Embryonic facial prominence (tissue), 1 donor: ENCODE data around the gene DYNLT4.
A peak's percentile ranks its signal among the peaks of the same experiment; 100 is the strongest.
"Not testable (repeated sequence)": the region's sequence is repeated elsewhere in the genome, so short reads cannot be mapped to it uniquely, and the experiment has no call there.

Experiments used
- DNase-seq: peaks from one replicate; pipeline ENCODE4 v3.0.0-alpha.2; 2016; ENCODE audit errors: extremely low spot score

Gene DYNLT4, protein sequence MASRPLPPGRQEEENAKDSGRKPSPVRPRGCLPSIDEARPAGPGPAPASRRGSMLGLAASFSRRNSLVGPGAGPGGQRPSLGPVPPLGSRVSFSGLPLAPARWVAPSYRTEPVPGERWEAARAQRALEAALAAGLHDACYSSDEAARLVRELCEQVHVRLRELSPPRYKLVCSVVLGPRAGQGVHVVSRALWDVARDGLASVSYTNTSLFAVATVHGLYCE

DNA sequence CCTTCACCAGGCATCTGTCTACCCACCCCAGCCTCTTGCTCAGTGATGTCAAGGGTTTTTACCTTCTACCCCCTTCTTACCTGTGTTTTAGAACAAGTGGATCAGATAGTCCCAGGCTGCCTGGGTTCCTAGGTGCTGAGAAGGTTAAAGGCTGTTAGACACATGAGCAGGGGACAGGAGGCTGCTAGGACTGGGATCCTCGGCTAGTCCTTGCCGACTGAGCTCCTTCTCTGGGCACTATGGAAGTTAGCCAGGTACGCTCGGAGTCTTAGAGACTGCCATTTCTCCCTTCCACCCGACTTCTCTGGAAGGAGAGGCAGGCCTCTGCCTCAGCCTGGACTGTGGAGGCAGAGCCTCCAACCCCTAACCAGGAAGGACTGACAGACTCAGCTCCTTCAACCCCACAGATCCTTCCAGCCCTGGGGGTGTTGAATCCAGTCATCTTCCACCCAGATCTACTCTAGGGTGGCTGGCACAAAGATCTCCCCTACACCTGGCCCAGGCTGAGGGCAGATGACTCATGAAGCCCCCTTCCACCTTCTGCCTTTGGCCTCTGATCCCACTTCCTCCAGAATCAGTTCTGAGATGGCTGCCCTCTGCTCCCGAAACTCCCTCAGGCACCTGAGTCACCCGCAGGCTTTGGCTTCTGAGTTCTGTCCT lies at the start of gene DYNLT4:
Gene DYNLT4 (minus strand): TSS at position 648 of the 660 bp plus-strand sequence. CDS start 683 bp downstream, outside the sequence.
- no peak for DNase-seq

DNA sequence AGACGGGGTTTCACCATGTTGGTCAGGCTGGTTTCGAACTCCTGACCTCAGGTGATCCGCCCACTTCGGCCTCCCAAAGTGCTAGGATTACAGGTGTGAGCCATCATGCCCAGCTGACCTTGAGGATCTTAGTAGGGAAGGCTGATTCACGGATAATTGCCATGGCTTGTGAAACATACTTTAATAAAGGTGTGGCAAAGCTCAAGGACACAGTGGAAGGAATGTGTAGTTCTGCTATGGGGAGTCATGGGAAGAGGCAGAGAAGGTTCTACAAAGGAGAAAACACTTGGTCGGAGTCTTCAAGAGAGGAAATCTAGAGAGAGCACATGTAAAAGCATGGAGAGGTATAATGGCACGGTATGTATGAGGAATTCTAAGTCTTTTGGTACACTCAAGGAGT lies 48.6 kb upstream of the DYNLT4 start:
- DNase-seq = no peak

DNA sequence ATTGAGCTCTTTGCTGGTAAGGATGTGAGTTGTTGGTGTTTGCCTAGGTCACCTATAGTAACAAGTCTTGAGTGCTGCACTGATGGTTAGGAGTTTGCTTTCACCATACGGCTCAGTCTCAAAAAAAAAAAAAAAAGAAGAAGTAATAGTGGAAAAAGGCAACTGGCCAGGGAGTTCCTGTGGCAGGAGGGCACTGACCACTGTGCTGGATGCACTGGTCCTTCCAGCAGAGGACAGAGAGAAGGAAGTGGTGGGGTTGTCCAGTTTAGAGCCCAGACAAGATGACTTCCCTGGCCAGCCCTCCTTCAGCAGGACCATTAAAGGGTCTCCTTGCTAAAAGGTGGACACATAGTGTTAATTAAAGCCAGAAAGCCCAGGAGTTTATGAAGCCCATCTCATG lies 47.8 kb upstream of the DYNLT4 start:
- DNase-seq = no peak

DNA sequence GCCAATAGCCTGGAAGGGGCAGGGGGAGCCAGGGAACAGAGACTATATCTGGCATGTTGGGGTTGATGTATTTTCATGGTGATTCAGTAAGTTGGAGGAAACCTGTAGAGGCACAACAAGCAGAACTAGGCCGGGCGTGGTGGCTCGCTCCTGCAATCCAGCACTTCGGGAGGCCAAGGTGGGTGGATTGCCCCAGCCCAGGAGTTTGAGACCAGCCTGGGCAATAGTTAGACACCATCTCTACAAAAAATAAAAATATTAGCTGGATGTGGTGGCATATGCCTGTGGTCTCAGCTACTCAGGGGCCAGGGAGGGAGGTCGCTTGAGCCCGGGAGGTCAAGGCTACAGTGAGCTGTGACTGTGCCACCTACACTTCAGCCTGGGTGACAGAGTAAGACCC lies 46.0 kb upstream of the DYNLT4 start:
- DNase-seq = no peak

DNA sequence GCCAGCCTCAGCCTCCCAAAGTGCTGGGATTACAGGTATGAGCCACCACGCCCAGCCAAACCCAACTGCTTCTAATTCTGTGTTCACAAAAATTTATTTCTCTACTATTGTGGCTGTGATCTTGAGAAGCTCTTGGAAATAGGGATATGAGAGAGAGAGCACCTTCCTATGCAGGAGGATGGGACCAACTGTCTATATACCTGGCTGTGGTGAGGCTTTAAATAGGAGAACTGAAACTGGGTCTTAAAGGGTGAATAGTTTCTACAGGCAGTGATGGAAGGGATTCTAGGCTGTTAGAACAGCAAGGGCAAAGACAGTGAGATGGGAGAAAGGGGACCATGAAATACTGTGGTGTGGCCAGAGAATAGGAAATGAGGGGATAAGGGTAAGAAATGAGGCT lies 44.2 kb upstream of the DYNLT4 start:
- DNase-seq = no peak

DNA sequence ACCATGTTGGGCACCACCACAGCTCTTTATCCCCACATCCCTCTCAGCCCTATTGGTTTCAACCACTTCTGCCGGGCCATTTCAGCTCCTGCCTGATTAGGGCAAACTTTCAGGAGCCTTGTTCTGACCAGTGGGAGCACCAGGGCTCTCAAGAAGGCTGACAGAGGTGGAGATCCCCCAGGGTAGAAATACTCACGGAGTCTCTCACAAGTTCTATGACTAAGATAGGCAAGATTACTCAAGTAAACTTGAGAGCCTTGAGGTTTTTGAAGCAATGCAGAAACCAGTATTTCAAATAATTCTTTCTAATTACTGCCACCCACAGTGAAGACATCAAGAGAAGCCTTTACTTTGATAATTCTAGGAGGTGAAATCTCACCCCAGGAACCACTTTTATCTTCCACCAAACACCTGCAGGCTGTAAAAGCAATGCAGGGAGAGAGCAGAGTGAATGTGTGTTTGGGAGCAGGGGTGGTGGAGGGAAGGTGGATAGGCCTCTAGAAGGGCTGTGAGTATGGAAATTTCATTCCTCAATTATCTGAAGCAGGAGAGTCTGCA lies 42.5 kb upstream of the DYNLT4 start:
- DNase-seq = no peak

DNA sequence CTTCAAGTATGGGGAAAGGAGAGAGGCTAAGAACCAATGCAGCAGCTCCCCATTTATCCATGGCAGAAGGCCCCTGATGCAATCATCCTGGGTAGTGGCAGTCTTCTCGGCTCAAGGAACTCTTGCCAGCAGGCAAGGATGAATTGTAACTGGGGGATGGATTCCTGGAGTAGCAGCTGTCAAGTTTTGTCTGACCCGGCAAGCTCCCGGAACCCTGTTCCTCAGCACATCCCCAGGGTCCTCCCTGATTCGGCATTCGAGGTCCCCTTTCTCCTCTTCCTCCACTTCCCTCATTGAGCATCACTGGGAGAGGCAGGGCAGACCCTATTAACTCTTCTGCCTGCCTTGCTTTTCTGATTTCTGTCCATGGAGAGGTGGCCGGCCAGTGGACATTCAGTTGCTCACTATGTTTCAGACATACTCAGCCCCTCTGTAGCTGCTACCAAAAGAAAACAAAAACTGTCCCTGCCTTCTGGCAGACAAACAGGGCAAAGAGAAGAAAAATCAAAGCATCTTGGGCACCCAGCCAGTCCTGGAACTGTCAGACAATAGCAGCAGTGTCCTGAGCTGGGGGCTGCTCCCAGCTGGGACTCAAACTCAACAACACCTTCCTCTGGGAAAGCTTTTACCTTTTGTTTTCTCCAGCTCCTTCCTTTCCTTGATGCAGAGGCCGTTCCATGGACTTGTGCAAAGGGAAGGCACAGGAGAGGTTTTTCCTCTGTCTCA lies 41.5 kb upstream of the DYNLT4 start:
- no peak for DNase-seq

DNA sequence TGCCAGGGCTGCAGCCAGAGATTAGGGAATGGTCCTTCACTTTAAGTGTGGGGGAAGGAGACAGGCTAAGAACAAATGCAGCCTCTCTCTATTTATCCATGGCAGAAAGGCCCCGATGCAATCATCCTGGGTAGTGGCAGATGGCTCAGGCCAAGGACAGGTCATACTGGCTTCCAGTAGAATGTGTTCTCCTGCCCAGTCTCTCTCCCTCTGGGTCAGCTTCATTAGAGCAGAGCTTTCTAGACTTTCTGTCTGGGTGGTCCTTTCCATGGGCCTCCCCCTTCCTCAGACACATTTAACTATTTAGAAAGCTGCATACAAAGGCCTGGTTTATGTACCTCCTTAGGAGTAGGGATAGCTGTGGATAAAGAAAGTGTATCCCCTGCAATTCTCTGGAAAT lies 40.7 kb upstream of the DYNLT4 start:
- DNase-seq = no peak

DNA sequence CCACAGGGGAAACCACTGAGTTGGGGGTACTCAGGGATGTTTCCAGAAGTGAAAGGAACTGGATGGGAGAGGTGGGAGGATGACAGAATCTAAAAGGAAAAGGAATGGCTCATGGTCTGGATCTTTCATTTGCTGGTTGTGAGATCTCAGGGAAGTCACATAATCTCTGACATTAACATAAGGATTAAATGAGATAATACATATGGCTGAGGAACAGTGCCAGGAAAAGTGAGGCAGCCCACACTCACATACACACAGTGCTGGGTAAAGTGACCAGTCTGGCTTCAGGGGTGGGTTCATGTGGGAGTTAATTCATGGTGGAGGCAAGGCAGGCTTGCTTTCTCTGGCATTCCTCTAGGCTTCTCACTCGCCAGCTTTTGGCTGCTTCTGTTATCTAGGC lies 39.8 kb upstream of the DYNLT4 start:
- DNase-seq = no peak

DNA sequence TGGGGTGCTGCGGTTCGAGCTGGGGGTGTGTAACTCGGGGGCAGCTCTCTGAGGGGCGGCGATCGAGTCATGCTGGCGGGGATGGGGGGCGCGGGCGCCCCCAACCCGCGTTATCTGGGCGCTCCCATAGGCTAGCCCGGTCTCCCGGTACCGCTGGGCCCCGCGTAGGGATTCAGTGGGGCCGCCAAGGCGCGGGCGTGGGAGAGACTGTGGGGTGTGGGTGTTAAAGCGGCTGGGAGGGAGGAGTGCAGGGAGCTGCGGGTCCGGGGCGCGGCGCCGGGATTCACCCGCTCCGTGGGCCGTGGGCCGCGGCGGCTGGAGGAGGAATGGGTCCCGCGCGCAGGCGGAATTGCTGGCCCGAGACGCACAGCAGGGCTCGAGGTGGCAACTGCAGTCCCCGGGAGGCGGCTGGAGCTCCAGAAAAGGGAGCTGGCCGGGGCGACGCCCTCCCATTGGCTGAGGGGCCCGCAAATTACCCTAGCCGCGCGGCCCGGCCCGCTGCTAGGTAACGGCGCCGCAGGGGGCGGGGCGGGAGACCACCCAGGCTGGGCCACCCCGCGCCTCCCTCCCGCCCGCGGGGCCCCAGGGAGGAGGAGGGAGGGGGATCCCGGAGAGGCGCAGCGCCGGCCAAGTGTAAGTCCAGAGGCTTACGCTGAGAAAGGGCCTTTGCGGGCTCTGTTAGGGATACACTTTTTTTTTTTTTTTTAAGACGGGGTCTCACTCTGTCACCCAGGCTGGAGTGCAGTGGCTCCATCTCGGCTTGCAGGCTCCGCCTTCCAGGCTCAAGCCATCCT lies 35.9 kb upstream of the DYNLT4 start, which contains the start of gene PTCH2:
Gene PTCH2 (minus strand): TSS at position 392 of the 794 bp plus-strand sequence. CDS start 321 bp downstream, at position 71.
- DNase-seq = peak; percentile 58

DNA sequence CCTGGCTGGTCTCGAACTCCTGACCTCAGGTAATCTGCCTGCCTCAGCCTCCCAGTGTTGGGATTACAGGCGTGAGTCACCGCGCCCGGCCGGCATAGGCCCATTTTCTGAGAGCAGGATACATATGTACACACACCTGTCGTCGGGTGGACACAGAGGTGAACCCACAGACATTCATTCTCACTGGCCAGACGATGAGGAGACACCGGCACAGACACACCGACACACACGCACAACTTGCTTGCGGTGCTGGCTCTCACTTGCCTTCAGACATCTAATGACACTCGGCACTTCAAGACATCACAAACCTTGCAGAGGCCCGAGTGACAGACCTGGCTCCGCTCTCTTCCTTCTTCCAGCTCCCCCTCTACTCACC lies 35.3 kb upstream of the DYNLT4 start:
- DNase-seq = no peak

DNA sequence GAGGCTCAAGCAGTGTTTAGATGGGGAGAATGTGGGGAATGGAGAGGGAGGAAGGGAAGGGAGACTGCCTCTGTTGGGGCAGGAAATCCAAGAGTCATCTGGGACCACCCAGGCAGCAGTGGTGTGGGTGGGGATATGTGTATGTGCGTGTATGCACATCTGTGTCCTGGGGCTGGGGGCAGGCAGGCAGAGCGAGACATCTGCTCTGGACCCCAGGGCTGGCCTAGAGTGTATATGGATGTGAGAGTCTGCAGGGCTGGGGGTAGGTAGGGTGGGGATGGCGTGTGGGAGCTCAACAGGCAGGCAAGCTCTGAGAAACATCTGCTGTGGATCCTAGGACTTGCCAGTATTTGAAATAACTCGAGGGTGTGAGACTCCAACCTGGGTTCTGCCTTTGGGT lies 32.4 kb upstream of the DYNLT4 start:
- DNase-seq = no peak

DNA sequence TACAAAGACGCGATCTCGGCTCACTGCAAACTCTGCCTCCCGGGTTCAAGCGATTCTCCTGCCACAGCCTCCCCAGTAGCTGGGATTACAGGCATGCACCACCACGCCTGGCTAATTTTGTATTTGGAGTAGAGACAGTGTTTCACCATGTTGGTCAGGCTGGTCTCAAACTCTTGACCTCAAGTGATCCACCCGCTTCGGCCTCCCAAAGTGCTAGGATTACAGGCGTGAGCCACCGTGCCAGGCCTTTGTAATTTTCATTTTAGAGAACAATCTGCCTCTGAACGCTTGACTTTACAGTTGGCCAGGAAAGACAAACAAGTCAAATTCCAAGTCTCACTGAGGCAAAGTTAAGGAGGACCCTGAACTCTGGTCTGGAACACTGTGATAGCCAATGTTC lies 31.1 kb upstream of the DYNLT4 start:
- not testable (repeated sequence) for DNase-seq

DNA sequence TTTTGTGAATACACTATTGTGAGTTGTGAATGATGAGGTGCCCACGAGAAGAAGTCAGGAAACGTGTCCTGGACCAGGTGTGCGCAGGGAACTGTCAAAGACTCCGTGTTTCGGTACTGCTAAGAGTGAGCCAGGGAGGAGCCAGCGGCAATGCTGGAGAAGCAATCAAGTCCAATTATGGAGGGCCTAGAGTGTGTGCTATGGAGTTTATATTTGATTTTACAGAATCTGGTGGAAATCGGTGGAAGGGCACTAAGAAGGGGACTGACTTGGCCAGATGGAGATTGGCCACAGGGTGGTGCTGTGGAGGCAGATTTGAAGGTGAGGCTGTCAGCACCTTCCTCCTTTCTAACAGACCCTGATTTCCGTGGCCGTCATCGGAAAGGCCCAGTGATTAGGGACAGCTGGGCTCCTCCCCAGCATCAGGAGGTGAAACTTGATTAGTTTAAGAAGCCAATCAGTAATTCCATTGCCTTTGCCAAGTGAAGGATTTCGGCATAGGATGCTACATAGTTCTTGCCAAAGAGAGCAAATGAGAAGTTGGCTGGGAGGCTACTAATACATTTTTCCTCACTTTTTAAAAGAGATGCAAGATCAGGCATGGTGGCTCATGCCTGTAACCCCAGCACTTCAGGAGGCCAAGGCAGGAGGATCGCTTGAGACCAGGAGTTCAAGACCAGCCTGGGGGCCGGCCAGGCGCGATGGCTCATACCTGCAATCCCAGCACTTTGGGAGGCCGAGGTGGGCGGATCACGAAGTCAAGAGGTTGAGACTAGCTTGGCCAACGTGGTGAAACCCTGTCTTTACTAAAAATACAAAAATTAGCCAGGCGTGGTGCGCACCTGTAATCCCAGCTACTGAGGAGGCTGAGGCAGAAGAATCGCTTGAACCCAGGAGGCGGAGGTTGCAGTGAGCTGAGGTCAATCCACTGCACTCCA lies 28.9 kb upstream of the DYNLT4 start:
- peak; percentile 58 for DNase-seq

DNA sequence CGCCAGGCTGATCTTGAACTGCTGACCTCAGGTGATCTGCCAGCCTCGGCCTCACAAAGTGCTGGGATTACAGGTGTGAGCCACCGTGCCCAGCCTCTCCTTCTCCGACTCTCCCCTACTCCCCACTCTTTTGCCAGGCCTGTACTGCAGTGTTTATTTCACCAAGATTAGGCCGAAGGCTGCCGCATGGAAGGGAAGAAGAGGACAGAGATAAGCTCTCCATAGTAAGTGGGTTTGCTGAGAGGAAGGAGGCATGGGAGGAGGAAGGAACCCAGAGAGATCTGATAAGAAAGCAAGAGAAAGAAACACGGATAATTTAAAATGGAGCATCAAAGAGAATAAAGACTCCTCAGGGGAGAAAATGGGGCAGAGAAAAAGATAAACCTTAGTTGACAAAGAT lies 27.2 kb upstream of the DYNLT4 start:
- no peak for DNase-seq

DNA sequence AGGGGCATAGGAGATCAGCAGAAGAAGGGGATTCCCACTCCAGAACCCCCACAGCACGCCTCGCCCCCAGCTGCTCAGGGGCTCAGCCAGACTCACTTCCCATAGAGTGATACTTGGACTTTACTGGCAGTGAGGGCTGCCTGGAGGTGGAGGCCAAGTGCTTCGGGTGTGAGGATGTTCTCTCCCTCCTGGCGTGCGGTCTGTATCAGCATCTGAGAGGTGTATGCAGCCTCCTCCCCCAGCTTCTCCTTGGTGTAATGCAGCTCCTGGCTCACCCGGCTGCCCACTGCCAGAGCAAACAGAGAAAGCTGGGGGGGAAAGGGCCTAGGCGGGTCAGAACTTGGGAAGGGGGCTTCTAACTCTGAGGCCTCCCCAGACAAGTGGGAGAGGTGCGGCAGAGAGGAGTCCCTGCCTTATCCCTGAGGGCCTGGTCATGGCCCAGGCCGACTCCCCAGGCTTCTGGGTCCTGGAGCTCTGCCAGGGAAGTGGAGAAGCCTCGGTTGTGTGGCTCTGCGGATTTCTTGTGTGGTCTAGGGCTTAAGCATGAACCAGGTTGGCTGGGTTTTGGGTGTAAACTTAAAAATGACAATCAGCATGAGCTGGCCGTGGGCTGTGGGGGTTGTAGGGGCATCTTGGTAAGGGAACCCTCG lies 25.0 kb upstream of the DYNLT4 start:
- DNase-seq = no peak

DNA sequence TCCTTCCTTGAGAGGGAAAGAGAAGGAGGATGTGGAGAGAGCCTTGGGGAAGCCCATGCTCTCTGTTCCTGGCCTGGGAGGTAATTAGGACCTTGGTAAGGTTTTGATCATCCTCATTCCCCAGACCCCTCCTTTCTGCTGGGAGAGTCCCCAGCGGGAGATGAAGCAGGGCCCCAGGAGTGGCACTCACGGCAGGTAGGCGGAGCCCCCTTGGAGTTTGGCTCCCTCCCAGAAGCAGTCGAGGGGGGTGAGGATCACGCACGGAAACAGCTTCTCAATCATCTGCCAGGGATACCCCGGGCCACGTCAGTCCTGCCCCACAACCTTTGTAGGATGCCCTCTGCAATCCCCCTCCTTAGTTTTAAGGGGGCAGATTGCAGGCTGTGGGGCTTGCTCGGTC lies 24.4 kb upstream of the DYNLT4 start:
- DNase-seq = no peak

DNA sequence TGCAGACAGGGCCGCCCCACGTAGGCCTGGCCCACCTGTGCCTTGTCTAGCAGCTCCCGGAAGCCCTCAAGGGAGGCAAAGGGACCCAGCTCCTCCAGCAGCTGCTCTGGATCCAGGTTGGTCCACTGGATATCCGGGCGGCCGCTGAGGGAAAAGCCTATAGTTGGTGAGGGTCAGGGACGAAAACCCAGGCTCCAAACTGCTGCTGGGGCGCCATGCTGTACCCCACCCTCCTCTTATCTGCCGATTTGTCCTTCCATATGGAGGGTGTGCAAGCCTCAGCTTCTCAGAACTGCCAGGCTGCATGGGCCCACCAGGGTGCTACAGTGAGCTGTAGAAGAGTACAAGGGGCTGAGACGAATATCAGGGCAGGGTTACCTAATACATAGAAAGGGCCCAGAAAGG lies 23.8 kb upstream of the DYNLT4 start:
- no peak for DNase-seq

DNA sequence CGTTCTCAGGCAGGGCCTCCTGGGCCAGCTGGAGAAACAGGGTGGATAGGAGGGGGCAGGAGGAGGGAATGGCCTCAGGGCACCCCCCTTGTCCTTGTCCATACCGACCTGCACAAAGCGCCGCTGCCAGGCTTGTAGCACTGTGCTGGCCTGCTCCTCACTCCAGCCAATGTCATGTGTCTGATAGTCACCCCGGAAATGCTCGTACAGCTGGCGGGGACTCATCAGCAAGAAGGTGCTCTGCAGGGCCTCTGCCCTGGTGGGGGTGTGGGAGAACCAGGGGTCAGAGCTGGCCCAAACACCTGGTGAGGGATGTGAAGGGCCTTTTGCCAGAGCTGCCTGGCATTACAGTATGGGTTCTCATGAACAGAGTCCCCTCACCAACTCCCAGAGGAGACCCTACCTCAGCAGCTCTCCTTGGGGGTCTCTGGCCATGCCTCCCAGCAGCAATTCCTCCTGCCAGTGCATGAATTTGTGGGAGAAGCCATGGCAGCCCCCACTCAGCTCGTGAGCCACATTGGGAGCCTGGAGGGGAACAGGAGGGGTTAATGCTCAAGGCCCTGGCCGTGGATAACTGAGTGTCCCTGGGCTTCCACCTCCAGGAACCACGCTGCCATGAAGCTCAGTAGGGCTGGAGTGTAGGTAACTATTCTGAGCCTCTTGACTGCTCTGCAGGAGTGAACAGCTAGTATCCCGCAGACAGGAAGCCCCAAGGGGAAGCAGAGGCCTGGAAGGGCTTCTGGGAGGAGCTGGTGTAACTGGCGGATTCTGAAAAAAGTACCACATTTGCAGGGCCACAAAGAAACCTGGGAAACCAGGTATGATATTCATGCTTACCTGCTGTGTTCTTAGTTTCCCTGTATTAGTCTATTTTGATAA lies 22.6 kb upstream of the DYNLT4 start:
- no peak for DNase-seq
